Mammary epithelial cell (primary cell): ENCODE results near the gene PAPLN.

Experiments used
- CTCF ChIP-seq, 2 donors: IDR thresholded peaks in 1 of 2; conservative IDR thresholded peaks in 1 of 2; 2 replicates each; pipeline ENCODE4 v1.5.1; 2011 to 2012; ENCODE audit warnings: inconsistent platforms in 2 of 2, low read length in 2 of 2, mild to moderate bottlenecking in 2 of 2, control low read depth in 1 of 2, low read depth in 1 of 2; ENCODE audit not compliant: insufficient read depth in 1 of 2; ENCODE audit errors: extremely low read depth in 1 of 2
- EZH2 ChIP-seq: IDR thresholded peaks from 2 replicates; pipeline ENCODE4 v1.6.1; 2012; ENCODE audit warnings: low read length, inconsistent platforms, borderline replicate concordance

- TF ChIP-seq CTCF (conservative IDR thresholded peaks at IDR 0.05 in 1 of 2, IDR thresholded peaks at IDR 0.05 in 1 of 2; ENCODE audit: extremely low read depth in 1 of 2, insufficient read depth in 1 of 2, low read depth in 1 of 2, low read length in 2 of 2): no peak
- TF ChIP-seq EZH2: no peak
These were observed 25.9 kb upstream of the PAPLN start for GRCh38 chr14:73211251-73212040.
